ENCODE measurements around the gene MSI2. TPM values are rescaled to one million over a fixed set of nuclear protein-coding genes. Genes with fewer than 3 reads are reported as not detected.

The MSI2 gene
- total RNA-seq, 1 donor from 2014 or later = 23.1 TPM

DNA sequence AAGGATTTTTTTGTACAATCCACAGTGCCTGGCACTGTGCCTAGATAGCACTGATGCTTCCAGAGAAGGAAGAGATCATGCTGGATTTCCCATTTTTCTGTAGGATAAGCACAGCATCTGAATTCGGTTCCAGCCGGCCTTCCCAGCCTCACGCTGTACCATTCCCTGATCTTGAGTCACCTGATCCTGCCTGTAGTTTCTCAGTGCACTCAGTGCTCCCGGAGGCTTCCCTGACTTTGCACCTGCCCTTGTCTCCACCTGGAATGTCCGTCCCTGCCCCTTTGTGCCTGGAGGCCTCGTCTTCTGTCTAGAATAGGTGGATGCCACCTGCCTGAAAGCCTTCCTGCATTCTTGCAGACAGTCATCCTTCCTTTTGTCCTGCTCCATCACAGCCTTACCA, 308.9 kb downstream of the MSI2 start:
- DNase-seq (ENCODE audit: low spot score) = no peak
- H3K36me3 Mint-ChIP-seq (ENCODE audit: low read depth) = no peaks in the 10 kb centered on the region
- no peaks in the 10 kb centered on the region for H3K4me1 Mint-ChIP-seq (ENCODE audit: low read depth)
- TF ChIP-seq, protein P1, sequence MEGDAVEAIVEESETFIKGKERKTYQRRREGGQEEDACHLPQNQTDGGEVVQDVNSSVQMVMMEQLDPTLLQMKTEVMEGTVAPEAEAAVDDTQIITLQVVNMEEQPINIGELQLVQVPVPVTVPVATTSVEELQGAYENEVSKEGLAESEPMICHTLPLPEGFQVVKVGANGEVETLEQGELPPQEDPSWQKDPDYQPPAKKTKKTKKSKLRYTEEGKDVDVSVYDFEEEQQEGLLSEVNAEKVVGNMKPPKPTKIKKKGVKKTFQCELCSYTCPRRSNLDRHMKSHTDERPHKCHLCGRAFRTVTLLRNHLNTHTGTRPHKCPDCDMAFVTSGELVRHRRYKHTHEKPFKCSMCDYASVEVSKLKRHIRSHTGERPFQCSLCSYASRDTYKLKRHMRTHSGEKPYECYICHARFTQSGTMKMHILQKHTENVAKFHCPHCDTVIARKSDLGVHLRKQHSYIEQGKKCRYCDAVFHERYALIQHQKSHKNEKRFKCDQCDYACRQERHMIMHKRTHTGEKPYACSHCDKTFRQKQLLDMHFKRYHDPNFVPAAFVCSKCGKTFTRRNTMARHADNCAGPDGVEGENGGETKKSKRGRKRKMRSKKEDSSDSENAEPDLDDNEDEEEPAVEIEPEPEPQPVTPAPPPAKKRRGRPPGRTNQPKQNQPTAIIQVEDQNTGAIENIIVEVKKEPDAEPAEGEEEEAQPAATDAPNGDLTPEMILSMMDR (IDR thresholded peaks at IDR 0.05) = no peak
- H3K27me3 Mint-ChIP-seq (ENCODE audit: low read depth) = no peaks in the 10 kb centered on the region
- H3K4me3 Mint-ChIP-seq (ENCODE audit: unreplicated experiment) = no peak overlapping the region
- H3K9me3 Mint-ChIP-seq (ENCODE audit: low read depth) = no peaks in the 10 kb centered on the region
- H3K27ac Mint-ChIP-seq (ENCODE audit: unreplicated experiment) = no peak overlapping the region

DNA sequence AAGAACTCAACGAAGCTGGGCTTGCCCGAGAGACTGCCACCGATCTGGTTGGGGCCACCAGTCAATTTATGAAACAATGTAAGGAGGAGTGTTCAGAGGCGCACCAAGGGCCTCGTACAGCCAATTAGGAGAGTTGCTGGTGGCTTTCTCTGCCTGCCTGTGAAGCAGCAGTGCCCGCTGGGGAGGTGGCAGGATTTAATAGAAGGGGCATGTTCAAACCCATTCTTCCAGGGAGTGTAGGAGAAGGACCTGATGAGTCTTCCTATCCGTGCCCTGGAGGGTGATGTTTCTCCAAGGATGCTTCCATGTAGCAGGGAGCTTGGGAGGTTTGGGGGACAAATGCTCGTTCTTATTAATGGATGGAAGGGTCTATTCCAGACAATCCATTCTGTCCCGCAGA, 310.4 kb downstream of the MSI2 start:
- Mint-ChIP-seq H3K9me3 (ENCODE audit: low read depth) (no peaks in the 10 kb centered on the region), H3K27me3 (ENCODE audit: low read depth) (no peaks in the 10 kb centered on the region), H3K36me3 (ENCODE audit: low read depth) (no peaks in the 10 kb centered on the region), H3K4me1 (ENCODE audit: low read depth) (no peaks in the 10 kb centered on the region), H3K27ac (ENCODE audit: unreplicated experiment) (no peak overlapping the region), H3K4me3 (ENCODE audit: unreplicated experiment) (no peak overlapping the region)
- DNase-seq (ENCODE audit: low spot score) = no peak
- TF ChIP-seq, protein P1 (IDR thresholded peaks at IDR 0.05) = no peak

DNA sequence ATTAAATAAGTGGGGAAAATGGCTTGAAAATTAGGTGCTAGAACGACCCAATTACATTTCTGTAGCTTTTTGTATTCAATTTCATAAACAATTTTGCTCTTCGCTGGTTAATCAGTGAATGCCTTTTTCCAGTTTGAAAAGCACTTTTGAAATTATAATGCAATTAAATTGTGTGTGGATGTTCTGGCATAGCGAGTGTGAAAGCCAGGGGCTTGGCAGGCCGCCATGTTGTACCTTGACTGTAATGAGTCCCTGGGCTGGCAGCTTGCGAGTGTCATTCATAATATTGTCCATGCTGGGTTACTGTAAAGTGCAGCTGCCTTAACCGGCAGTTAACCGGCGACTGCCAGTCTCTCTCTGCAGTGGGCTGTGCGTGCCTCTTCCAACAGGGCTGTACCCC, 310.9 kb downstream of the MSI2 start:
- Mint-ChIP-seq H3K9me3 (ENCODE audit: low read depth) (no peaks in the 10 kb centered on the region), H3K4me1 (ENCODE audit: low read depth) (no peaks in the 10 kb centered on the region), H3K27me3 (ENCODE audit: low read depth) (no peaks in the 10 kb centered on the region), H3K27ac (ENCODE audit: unreplicated experiment) (no peak overlapping the region), H3K36me3 (ENCODE audit: low read depth) (no peaks in the 10 kb centered on the region), H3K4me3 (ENCODE audit: unreplicated experiment) (no peak overlapping the region)
- TF ChIP-seq, protein P1 (IDR thresholded peaks at IDR 0.05) = no peak
- DNase-seq (ENCODE audit: low spot score) = no peak

DNA sequence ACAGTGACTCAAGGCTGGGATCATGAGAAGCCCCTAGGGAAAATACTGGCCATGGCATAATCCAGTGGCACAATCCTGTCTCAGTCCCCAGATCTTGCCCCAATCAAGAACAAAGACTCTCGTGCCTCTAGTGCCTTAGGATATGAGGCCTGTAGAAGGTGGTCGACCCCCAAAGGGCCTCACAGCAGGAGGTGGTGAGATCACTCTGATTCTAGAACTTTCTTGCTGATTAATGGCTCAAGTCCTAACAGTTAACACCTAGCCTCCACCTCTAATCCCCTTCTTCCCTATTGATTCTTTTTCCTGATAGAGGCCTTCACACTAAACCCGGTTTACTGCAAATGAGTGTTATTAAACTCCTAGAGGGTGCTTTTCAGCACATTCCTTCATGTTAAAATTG, 312.0 kb downstream of the MSI2 start:
- Mint-ChIP-seq H3K4me3 (ENCODE audit: unreplicated experiment) (no peak overlapping the region), H3K27ac (ENCODE audit: unreplicated experiment) (no peak overlapping the region), H3K9me3 (ENCODE audit: low read depth) (no peaks in the 10 kb centered on the region), H3K27me3 (ENCODE audit: low read depth) (no peaks in the 10 kb centered on the region), H3K4me1 (ENCODE audit: low read depth) (no peaks in the 10 kb centered on the region), H3K36me3 (ENCODE audit: low read depth) (no peaks in the 10 kb centered on the region)
- no peak for DNase-seq (ENCODE audit: low spot score)
- TF ChIP-seq, protein P1 (IDR thresholded peaks at IDR 0.05) = no peak

DNA sequence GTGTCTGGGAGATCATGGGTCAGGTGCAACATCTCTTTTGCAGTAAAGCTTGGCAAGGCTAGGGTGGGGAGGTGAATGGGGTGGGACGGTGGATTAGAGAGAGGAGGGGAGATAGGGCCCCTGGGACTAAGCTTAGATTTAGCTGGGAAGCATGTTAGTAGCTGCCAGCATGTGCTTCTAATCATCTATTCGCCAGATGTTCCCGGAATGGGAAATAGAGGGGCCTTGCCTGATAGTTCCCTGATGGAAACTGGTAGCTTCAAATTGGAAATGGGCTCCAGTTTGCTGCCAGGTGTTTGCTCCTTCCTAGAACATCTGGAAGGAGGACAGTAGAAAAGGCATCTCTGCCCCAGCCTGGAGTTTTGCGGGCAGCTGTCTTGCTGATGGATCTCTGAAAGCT, 312.7 kb downstream of the MSI2 start:
- no peaks in the 10 kb centered on the region for H3K9me3 Mint-ChIP-seq (ENCODE audit: low read depth)
- H3K4me3 Mint-ChIP-seq (ENCODE audit: unreplicated experiment) = no peak overlapping the region
- no peak overlapping the region for H3K27ac Mint-ChIP-seq (ENCODE audit: unreplicated experiment)
- TF ChIP-seq, protein P1 (IDR thresholded peaks at IDR 0.05) = no peak
- no peaks in the 10 kb centered on the region for H3K36me3 Mint-ChIP-seq (ENCODE audit: low read depth)
- H3K27me3 Mint-ChIP-seq (ENCODE audit: low read depth) = no peaks in the 10 kb centered on the region
- DNase-seq (ENCODE audit: low spot score) = no peak
- no peaks in the 10 kb centered on the region for H3K4me1 Mint-ChIP-seq (ENCODE audit: low read depth)

Data from chondrocyte (in vitro differentiated cells).